HG03095 (cell line): ENCODE data around the gene CACNG8.
"Not testable (repeated sequence)": the region's sequence is repeated elsewhere in the genome, so short reads cannot be mapped to it uniquely, and the experiment has no call there.

Experiments used
- ATAC-seq: cut with Tn5 transposase; IDR thresholded peaks from one replicate; pipeline ENCODE4 v1.9.1; 2021; ENCODE audit warnings: moderate library complexity; ENCODE audit not compliant: unreplicated experiment

Gene CACNG8

GRCh38 chr19:53962887-53963431 lies at the start of gene CACNG8:
Gene CACNG8 (plus strand): TSS chr19:53962937.
- no peak for ATAC-seq

DNA sequence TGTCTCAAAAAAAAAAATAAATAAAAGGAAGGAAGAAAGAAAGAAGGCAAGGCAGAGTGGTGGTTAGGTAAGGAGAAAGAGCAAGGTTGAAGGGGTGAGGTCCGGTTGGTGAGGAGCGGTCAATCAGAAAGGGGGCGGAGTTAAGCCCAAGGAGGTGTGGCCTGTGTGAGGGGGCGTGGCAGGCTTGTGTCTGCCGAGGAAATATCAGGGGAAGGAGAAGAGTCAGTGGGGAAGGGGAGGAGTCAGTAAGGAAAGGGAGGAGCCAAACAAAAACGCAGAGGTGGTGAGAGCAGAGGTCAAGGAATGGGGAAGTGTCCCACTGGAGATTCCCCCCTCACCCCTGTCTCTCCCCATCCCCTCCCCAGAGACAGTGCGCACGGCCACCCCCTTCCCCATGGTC lies 47.7 kb upstream of the CACNG8 start:
- ATAC-seq, result no peak

DNA sequence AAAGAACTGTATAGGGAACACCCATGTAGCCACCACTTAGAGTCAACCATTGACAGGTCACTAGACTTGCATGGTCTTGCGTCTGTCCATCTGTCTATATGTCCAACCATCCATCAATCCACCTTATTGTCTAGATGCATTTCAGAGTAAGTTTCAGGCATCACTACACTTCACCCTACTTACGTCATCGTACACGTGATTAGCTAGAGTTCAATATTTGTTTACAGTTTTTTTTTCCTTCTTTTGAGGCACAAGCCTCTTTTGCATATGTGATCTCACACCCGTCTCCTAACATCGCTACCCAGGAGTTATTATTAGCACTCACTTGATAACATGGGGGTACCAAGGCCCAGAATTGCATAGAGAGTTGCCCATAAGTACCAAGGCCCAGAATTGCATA lies 46.7 kb upstream of the CACNG8 start:
- no peak for ATAC-seq

DNA sequence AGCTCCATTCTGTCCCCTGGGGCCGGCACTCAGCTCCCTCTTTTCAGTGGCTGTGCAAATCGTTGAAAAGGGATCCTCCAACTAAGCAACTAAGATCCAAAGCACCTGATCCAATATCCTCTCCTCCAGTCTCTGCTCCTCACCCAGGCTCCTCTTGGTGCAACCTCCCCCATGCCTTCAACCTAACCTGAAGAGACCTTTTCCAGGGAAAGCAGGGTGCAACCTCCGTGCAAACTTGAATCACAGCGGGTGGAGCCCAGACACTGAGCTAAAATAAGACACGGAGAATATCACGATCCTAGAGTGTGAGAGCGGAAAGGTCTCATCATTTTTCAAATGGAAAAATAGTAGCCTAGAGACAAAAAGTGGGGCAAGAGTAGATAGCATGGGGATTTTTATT lies 45.4 kb upstream of the CACNG8 start:
- no peak for ATAC-seq

DNA sequence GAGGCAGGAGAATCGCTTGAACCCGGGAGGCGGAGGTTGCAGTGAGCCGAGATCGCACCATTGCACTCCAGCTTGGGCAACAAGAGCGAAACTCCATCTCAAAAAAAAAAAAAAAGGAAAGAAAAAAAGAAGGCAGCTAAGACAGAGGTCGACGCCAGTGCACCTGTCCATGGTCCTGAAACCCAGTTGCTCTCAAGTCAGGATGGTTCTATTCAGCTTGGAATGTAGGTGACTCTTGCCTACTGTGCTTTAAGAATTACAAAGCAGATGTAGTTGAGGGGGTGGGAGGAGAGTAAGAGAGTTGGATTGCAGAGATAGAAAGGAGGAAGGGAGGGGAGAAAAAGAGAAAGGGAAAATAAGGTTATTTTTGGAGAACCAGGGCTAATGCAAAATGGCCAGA lies 35.0 kb upstream of the CACNG8 start:
- no peak for ATAC-seq

DNA sequence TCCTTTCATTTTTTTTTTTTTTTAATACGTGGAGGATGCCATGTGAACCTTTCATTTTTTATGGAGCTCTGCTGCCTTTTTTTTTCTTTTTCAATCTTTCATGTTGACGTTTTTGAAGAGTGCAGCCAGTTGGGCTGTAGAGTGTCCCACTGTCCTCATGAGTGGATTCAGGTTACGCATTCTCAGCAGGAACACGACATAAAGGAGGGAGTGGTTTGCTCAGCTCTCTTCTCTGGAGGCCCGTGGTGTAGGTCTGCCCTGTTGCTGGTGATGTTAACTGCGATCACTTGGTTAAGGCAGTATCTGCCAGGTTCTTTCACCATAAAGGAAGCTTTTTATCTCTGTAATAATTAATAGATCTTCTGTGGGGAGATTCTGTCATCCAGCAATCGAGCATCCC lies 26.7 kb upstream of the CACNG8 start:
- no peak for ATAC-seq

GRCh38 chr19:53942001-53942786 lies 20.5 kb upstream of the CACNG8 start:
- ATAC-seq, result no peak

- no peak for ATAC-seq
These were observed 18.3 kb upstream of the CACNG8 start for GRCh38 chr19:53944416-53944815.

DNA sequence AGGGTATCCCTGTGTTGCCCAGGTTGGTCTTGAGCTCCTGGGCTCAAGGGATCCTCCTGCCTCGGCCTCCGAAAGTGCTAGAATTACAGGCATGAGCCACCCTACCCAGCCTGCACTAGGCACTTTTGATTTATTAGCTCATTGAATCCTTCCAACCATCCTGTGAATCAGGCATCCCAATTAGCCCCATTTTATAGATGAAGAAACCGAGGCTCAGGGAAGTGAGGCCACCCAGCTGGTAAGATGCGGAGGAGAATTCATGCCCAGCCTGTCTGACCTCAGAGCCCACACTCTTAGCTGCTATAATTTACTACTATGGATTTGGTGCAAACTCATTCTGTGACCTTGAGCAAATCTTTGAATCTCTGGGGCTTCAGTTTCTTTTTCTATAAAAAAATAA lies 17.8 kb upstream of the CACNG8 start:
- ATAC-seq, result no peak

DNA sequence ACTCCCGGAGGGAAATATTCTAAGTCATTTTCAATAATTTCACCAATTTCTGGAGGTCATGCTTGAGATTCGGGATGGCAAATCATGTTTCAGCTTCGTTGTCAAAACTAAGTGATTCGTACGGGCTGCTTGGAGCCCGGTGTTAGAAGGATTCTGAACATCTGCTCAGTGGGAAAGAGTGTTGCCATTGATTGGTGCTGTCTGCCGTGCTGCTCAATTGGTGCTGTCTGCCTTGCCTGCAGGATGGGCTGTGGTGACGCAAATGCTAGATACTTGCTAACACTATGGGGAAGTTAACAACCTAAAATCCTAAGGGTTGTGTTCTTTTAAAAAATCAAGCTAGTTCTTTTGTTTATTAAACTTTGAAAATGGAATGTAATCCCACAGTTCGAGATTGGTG lies 17.3 kb upstream of the CACNG8 start:
- ATAC-seq, result no peak

- ATAC-seq, result no peak
These were observed 16.7 kb upstream of the CACNG8 start for GRCh38 chr19:53945998-53946397.

GRCh38 chr19:53947624-53948023 lies 15.1 kb upstream of the CACNG8 start:
- ATAC-seq, result no peak

DNA sequence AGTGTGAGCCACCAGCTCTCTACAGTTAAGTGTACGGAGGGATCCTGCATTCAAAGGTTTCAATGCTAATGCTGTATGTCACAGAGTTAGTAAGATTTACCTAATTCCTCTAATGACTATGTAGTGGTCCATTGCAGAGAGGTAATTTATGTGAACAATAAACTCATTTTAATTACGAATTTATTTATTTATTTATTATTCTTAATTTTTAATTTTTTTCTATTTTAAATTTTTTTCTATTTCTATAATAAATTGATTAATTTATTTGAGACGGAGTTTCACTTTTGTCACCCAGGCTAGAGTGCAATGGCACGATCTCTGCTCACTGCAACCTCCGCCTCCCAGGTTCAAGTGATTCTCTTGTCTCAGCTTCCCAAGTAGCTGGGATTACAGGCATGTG lies 14.1 kb upstream of the CACNG8 start:
- not testable (repeated sequence) for ATAC-seq

DNA sequence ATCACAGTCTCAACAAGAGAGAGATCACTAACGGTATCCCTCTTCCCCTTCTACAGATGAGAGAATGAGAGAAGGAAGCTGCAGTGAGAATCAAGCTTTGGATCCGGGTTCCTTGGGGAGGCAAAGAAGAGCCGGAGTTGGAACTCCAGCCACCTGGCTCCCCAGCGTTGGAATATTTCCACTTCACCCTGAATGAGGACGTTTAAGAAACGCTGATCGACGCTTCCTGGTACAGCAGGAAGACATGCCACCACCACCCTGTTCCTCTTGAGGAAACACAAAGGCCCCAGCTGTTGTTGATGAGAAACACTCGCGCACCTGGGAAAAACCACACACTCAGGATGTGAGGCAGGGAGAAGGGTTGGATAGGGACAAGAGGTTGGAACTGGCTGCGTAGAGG lies 11.3 kb upstream of the CACNG8 start:
- ATAC-seq, result no peak

DNA sequence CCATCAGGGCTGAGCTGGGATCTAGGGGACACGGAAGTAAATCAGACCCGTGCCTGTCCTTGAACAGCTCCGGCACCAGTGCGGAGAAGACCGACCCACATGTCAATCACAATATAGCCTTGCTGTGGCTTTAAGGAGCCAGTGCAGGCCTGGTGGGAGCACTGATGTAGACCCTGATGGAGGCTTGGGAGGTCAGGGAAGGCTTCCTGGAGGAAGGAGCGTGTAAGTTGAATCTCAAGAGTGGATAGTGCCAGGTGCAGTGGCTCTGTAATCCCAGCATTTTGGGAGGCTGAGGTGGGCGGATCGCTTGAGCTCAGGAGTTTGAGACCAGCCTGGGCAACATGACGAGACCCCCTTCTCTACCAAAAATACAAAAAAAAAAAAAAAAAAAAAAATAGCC lies 10.8 kb upstream of the CACNG8 start:
- ATAC-seq, result no peak

- no peak for ATAC-seq
These were observed 9.4 kb upstream of the CACNG8 start for GRCh38 chr19:53953383-53953782.

GRCh38 chr19:53957448-53958167 lies 5.1 kb upstream of the CACNG8 start:
- no peak for ATAC-seq

DNA sequence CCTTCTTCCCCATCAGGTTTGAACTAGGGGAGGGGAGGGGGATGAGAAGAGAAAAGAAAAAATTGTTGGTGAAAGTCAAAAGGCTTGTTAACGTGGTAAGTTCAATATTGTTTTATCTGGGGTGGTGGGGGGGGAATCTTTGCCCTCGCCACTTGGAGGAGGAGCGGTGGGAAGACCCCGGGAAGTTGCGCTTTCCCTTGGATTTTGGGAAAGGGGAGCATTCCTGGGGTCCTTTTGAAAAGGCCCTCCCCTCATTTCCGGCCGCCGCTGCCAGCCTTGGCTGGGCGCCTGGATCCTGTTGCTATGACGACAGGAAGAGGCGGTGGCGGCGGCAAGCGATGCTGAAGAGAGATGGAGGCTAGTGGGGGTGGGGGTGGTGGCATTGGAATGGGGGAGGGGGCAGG lies 4.6 kb upstream of the CACNG8 start:
- no peak for ATAC-seq

- ATAC-seq, result no peak
These were observed 3.6 kb upstream of the CACNG8 start for GRCh38 chr19:53958823-53959757.

- ATAC-seq, result no peak
These were observed 2.5 kb upstream of the CACNG8 start for GRCh38 chr19:53960187-53960586.

DNA sequence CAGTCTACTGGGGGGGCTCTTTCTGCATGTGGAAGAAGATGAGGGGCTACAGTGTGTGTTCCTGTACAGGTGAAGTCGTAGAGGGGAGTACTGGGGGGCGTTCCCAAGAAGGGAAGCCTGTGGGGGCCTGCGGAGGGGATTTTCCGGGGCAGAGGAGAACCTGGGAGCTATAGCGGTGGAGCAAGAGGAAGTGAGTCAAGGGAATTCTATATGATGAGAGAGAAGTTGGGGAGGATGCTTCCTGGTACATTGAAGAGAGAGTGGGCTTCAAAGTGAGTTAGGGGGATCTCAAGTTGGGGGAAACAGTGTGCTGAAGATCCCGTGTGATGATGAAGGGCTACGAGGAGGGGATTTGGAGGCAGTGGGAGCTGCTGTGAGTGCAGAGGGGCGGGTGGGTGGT lies 1.9 kb upstream of the CACNG8 start:
- ATAC-seq, result no peak
